Hepatocyte (in vitro differentiated cells): Measurements from ENCODE around the gene MRPL14.

Source experiments
- EZH2 ChIP-seq: fragments of 200-600 bp; sonication (generic); IDR thresholded peaks from 2 replicates; pipeline ENCODE4 v1.6.1; 2016; ENCODE audit warnings: antibody characterized with exemption, mild to moderate bottlenecking, borderline replicate concordance
- EZH2phosphoT487 ChIP-seq: fragments of 200-600 bp; sonication (generic); IDR thresholded peaks from one replicate; pipeline ENCODE4 v1.6.1; 2018; ENCODE audit warnings: antibody characterized with exemption, mild to moderate bottlenecking, low read depth, moderate library complexity; ENCODE audit not compliant: unreplicated experiment, severe bottlenecking
- TF ChIP-seq, protein P1 (sequence below): fragments of 200-600 bp; sonication (generic); IDR thresholded peaks from 2 replicates; pipeline ENCODE4 v1.5.1; 2016; ENCODE audit warnings: antibody characterized with exemption, mild to moderate bottlenecking; ENCODE audit not compliant: poor library complexity

DNA sequence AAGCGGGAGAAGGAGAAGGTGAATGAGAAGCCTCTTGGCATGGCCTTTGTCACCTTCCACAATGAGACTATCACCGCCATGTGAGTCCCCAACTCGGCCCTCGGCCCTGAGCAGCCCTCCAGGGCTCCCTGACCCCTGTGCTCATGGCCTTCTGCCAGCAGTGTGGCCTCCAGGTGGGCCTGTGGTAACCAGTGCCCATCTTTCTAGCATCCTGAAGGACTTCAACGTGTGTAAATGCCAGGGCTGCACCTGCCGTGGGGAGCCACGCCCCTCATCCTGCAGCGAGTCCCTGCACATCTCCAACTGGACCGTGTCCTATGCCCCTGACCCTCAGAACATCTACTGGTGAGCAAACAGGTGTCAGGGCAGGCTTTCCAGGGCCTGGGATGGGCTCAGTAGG lies 21.1 kb upstream of the MRPL14 start:
- TF ChIP-seq, protein P1, sequence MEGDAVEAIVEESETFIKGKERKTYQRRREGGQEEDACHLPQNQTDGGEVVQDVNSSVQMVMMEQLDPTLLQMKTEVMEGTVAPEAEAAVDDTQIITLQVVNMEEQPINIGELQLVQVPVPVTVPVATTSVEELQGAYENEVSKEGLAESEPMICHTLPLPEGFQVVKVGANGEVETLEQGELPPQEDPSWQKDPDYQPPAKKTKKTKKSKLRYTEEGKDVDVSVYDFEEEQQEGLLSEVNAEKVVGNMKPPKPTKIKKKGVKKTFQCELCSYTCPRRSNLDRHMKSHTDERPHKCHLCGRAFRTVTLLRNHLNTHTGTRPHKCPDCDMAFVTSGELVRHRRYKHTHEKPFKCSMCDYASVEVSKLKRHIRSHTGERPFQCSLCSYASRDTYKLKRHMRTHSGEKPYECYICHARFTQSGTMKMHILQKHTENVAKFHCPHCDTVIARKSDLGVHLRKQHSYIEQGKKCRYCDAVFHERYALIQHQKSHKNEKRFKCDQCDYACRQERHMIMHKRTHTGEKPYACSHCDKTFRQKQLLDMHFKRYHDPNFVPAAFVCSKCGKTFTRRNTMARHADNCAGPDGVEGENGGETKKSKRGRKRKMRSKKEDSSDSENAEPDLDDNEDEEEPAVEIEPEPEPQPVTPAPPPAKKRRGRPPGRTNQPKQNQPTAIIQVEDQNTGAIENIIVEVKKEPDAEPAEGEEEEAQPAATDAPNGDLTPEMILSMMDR, result no peak
- no peak for TF ChIP-seq EZH2
- no peak for TF ChIP-seq EZH2phosphoT487
